Activated CD4-positive, alpha-beta T cell treated with anti-CD3 and anti-CD28 coated beads, Interleukin-2, amount 50 U/mL, for 16 hours (primary cell): ENCODE measurements around the gene TSPAN13.

Experiments
- DNase-seq: peaks from one replicate; pipeline ENCODE4 v3.0.0-alpha.2; 2020

TSPAN13 gene

DNA sequence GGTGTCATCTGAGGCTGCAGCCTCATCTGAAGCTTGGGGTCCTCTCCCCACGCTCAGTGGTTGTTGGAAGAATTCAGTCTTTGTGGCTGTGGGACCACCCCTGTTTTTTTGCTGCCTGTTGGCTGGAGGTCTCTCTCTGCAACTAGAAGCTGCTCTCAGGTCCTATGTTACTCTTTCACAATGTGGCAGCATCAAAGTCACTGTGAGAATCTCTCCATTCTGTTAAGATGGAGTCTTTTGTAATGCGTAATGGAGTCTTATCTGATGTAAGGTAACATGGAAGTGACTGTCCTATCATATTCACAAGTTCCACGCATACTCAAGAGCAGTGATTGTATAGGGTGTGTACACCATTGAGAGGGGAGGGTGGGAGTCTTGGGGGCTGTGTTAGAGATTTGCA is 24.9 kb downstream of the TSPAN13 start:
- DNase-seq: no peak

DNA sequence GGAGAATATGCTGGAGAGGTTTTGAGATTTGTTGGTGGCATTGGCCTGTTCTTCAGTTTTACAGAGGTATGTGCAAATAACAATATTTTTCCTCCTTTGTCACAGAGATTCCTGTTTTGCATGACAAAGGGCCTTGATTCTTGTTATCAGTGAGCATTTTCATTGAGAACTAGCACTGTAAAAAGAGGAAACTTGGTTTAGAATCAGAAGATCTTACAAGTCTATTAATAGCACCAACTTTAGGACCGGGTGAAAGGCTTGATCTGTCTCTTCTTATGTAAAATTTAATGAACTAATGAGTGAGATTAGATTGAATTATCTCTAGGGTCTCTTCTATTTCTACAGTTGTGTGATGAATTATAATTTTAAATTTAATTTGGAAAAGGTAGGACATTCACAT is 25.5 kb downstream of the TSPAN13 start:
- DNase-seq: no peak

DNA sequence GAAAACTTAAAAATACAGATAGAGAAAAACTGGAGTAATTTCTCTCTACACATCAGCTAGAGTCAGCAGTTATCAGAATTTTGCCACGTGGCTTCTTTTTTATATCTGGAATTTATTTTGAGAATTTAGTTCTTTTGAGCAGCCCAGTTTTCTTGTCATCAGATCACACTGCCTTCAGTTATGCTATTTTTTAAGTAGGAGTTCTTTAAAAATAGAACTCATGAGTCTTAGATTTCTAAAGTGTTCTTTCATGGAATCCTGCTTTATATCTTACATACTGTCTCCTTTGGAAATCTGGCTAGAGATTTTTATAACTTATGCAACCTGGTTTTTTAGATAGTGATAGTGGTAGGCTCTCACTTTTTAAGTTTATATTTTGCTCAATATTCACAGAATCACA is 27.0 kb downstream of the TSPAN13 start:
- DNase-seq: no peak

DNA sequence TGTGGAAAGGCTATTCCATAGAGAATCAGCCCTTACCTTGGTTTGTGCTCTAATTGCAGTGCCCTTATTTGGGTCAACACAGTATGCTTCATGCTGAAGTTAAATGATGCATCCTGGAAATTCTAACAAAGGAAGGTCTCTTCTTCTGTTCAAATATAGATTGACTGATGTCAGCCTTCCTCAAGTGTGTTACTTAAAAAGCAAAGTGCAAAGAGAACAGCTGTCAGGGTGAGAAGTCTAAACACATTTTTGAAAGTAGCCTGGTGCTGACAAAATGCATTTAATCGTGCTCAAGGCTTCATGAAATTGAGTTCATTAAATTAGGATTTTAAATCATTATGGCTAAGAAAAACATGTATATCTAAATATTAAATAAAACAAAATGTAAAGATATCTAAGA is 31.8 kb downstream of the TSPAN13 start:
- no peak for DNase-seq

DNA sequence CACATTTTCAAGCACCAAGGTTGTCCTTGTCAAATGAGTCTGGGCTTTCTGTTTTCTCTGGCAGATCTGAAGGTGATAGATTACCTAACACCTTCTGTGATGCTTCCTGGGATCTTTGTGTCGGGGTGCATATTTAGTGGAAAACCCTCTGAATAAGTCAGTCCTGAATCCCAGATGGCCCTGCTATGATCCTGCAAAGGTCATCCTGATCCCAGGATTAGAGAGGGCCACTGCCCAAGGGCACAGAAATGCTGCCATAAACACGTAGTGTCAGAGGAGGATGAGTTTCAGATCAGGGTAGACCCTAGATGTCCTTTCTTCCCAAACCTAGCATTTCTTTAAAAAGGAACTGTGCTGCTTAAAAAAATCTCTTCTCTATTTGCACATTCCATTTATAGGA is 32.3 kb downstream of the TSPAN13 start:
- no peak for DNase-seq

DNA sequence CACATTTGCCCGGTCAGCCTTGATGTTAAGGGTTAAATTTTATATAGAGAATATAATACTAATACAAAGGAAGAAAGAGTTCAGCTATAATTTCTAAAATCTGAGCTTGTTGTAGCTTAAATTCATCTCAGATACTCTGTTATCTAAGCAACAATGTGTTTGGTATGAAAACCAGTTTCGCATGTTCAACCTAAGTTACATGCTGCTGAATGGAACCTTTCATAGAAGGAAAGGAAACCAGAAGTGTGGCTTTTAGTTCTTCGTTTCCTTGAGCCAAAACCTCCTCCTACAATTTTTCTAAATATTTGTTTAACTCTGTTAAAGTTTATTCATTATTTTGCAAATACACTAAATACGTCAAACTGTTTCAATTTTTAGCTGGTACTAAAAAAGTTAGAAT is 32.7 kb downstream of the TSPAN13 start:
- no peak for DNase-seq

DNA sequence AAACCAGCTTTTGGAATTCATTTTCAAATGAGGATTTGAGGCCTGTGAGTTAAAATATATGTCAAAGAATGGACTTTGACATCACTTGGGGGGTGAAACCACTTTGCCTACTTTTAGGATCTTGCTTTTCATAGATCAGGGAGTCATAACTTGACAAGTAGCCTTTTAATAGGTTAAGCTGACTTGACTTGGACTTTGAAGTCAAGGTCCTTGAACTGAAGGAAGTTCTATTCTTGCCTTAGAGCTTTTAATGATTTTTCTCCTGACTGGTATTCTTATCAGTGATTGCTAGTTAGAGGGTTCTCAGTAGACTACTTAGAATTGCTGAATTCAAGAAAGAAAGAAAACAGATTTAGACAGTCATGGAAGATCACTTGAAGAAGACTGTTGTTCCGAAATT is 33.6 kb downstream of the TSPAN13 start:
- no peak for DNase-seq

DNA sequence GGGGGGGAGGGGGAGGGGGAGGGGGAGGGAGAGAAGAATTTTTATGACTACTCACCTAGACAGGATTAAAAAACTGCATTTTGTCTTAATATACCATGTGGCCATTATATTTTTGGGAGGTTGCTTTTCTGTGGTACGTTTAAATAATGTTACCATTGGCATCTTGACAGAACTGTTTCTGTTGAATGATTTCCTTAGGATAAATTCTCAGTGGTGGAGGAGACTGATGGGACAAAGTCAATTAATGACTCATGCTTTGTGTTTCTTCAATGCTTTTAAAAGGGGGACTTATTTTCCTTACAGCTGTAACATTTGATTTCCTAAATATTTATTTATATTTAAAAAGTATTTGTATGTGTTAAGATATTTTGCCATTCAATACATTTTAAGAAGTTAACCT is 37.5 kb downstream of the TSPAN13 start:
- no peak for DNase-seq

DNA sequence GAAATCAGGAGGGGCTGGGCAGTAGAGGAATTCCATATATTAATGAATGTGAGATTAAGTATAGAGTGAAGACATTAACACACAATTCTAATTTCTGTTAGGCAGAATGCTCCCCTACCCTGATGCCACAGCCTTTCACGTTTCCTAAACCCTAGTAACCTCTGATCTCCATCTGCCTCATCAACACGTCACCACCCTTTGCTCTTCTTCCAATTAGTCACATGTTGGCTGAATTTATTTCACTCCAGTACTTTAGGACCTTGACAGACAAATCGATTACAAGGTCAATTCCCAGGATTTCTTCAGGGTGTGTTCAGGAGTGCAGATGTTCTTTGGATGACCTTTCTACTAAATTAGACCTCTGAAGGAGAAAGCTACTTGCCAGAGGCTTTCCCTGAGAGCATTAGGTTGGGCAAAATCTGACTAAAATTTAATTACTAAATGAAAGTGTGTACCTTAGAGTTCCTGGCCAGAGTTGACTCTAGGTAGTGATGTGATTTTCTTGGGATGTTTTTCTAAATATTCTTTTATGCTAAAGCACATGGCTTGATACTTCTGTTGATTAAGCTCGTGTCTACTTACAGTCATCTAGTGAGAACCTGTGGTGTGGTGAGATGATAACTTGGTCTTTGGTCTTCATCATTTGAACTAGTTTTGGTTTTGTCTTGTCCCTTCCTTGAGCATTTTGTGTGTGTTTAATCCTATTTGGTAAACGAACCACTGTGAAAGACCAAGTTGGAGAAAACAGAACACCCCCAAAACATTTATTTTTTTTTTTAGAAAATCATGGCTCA is 38.5 kb downstream of the TSPAN13 start:
- peak; percentile 58 for DNase-seq

DNA sequence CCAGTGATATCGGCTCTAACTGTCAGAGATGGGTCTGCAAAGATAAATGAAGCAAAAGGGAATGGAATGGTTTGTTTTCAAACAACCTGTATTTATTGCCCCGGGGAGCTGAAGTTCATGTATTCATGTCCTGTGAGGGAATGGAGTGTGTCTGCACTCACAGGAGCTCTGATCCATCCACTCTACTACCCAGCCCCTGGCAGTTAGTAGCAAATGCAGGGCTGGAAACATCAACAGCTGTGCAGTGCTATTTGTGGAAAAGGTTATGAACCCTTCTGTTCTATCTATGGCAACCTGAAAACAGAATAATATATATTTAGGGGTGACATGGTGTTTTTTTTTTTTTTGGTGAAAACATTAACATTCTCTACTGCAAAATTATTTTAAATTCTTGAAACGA is 41.4 kb downstream of the TSPAN13 start:
- no peak for DNase-seq

DNA sequence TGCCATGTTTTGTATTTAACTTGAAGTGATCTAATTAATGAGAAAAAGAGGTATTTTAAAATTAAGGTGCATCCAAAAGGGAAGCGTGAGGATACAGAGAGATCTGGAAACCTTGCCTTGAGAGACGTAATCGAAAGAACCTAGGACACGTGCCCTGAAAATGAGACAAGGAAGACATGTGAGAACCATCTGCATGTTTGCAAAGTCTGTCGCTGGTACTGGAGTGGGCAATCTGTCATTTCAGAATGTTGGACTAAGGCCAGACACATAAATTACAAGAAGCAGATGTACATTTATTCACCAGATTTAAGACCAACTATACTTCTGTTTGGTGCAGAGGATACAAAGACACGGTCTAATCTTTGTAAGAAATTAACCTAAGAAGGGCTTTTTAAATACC is 42.1 kb downstream of the TSPAN13 start:
- no peak for DNase-seq

DNA sequence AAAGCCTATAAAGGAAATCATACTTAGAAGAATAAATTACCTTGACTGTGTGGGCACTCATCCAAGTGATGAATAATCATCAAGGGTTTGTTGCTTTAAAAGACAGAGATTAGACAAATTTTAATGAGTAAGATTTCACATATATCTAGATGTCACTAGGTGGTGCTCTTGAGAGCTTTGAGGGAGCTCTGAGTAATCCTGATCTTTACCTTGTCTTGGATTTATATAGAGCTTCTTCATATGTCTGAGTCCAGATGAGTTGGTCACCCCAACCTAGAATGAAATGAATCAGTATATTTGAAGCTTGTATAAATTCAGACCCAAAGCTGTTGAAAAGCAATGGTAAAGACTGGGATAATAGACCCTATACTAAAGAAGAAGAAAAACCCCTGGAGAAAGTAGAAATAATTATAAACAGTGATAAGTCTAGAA is 47.6 kb downstream of the TSPAN13 start:
- peak; percentile 46 for DNase-seq

DNA sequence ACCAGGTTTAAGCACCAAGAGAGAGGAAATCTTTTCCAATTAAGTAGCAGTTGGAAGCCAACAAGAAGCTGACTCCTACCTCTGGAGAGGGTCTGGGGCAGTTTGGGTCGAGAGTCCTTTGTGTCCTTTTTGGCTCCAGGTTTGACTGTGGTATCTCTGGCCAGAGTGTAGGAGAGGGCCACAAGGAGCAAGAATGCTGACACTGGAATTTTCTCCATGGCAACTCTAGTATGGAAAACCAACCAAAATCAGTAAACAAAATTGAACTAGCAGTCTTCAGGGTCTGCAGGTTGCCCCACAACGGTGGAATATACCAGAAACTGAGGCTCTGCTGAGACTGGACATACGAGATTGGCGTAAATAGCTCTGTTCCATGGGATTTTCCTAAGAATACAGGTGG is 48.0 kb downstream of the TSPAN13 start:
- no peak for DNase-seq

DNA sequence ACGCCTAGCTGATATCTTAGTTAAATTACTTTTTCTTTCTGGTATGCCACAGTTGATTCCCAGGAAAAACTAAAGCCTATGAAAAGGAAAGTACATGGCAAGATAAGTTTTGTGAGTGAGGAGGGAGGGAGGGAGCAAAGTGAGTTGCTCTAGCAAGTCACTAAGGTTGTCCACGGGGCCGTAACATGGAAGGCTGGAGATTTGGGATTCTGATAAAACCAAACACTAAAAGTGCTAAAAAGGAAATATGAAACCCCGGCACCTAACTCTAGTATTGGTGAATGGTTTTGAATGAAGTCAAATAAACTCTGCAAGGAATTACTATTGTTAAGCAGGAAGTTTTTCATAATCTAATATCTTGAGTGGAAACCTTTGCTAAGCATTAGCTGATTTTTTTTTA is 49.6 kb downstream of the TSPAN13 start:
- DNase-seq: no peak

DNA sequence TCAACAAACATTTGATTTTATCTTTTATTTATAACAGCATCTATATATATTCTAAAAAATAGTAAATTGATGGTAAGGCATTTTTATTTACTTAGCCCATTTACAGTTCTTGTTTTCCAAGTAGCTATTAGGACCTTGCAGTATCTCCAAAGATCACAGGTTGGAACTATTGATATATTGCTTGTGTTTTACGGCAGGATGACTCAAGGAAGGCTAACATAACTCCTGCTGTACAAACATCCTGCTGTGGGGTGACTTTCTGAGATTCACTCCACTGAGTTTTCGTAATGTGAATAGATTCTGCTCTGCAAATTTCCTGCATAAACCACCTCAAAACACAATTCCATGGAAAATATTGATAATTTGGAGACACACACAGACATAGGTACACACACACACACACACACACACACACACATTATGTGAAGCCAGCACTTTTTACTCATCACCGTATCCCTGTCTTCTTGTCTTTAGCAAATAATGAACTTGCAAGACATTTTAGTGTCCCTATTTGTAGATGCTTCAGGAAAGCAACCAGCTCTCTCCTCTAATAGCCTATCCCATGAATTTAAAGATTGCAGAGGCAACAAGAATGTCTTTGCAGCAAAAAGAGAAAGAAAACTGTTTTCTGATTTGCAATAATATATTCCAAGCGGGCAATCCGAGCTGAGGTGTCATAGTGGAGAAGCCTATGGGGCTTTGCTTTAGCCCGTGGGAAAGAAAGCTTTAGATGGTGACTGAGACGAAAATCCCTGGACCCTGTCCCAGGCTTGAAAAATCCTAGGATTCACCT is 50.5 kb downstream of the TSPAN13 start:
- no peak for DNase-seq

DNA sequence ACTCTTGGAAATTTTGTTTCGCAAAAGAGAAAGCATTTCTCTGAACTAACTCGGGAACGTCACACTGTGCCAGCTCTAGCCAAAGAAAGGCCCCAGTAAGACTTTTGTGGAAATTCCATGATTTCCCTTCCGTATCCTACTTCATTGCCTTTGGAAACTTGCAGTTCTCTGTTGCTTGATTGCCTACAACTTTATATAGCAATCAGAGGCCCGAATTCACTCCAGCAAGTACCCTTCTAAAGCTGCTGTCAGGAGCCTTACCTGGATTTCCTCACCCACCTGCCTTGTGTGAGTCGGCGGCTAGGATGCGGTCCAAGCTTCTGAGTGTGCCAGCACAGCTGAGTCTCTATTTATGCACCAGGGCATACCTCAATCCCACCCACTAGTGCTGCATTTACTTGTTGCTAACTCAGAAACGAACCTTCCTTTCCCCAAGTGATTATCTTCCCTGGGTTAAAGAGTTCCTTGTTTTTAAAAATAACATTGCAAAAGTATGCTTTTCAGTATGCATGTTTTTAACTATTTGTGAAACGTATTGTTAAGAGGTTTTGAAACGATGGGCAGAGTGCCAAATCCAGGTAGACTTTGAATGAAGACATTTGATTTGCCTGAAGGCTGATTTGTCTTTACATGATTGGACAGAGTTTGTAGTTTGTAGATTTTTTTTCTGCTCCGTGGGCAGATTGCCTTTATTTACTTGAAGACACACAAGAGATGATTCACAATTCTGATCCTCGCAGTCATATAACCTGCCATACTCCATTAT is 51.3 kb downstream of the TSPAN13 start, which contains the start of gene AGR2:
Gene AGR2, minus strand, starts transcription at position 326 of the 766 bp plus-strand sequence. CDS start 3,203 bp downstream, outside the sequence.
- no peak for DNase-seq

DNA sequence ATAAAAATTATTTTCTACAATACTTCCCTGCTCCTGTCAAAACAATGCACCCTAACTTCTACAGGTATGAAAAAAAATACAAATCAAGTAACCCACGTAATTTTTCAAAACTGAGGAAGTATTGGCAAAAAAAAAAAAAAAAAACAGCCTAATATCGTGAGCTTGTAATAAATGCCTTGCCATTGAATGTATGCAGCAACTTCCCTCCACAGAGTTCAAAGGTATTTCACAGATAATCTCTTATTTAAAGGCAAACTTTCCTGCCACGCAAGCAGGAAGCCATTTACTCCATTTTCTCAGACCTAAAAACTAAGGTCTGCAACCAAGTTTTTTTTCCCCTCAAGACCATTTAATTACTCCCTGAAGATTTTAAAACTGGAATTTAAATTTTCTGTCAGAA is 51.9 kb downstream of the TSPAN13 start:
- DNase-seq: no peak

DNA sequence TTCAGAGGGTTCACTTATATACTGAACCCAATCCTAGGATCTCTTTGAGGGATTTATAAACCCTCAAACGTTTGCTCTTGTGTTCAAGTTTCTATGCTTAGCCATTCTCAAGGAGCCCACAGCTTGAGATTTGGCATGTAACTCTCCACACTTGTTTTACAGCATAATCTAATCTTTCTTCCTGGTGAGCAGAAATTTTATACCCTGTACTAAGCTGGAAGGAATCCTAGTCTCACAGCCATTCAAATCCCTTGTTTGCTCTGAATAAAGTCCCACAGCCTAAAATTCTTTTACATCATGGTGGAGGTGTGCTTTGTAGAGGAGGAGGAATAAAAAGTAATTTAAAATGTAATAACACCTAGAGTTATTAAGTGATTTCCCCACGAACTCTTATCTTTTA is 56.6 kb downstream of the TSPAN13 start:
- no peak for DNase-seq

DNA sequence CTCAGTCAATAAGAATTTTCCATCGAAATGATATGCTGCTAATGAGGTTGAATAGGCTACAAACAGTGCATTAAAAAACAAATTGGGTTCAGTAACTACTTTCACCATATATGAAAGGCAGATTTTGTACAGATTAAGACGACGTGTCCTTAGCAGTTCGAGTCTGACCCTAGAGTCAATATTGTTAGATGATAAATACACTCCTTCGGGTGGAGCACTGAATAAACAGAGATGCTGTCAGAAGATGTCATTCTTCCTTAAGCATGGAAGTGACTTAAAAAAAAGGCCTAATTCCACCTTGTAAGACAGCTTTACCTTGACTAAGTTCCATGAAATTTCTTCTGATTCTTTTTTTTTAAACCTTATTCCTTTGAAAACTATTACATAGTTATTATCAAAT is 57.0 kb downstream of the TSPAN13 start:
- DNase-seq: no peak

DNA sequence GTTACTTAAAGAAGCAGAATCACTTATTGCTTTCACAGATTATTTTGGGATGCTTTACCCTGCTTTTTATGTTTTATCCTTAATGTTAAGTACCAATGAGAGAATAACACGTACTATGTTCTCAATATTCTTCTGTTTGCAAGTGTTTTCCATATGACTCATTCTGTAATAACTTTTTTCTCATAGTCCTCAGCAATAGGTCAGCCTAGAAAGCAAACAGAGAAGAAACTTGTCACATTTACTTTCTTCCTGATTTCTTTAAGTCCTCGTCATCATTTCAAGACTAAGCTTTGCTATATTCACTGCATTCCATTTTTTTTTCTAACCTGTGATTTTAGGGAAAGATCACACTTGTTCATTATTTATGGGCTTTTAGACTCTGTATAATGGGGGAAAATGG is 58.0 kb downstream of the TSPAN13 start:
- DNase-seq: no peak

DNA sequence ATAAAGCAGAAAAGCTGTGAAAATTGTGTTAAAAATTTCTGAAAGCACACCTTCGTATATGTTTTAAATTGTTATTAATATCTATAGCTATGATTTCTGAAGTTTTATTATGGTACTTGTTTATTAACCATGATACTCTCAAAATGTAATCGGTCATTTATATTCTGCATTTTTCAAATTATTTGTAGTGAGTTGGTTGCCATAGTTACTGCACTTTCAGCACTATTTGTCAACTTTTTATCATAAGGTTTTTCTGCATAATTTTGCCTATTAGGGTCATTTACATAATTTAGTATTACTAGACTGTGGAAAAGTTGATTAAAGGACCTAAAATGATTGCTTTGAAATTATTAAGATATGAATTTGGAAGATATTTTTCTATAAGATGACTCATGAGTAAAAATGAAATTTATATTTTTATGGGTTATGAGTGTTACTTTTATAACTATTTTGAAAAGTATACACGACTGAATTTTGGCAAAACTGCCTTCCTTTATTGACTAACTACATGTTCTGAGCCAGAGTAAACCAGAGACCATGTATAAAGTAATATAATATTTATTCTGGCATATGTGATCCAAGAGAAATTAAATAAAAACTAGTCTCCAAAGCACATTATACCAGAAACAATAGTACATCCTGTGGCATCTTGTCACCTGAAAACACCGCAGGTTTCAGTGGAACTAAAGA is 59.1 kb downstream of the TSPAN13 start:
- DNase-seq: no peak

DNA sequence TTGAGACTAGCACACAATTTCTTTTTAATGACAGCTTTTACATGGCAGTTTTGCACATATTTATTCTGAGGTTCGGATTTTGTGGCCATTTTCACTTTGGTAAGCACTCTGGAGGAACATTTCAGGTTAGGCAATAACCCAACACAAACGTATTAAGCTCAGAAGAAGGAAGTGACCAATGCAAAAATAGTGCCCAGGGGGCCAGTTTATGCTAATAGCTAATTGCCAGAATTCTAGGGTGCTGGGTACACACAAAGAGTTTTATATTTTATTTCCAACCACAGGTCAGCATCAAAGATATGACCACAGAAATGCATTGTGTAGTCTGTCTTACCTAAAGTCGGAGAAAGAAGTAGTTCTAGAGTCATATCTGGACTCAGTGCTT is 59.7 kb downstream of the TSPAN13 start:
- DNase-seq: no peak

DNA sequence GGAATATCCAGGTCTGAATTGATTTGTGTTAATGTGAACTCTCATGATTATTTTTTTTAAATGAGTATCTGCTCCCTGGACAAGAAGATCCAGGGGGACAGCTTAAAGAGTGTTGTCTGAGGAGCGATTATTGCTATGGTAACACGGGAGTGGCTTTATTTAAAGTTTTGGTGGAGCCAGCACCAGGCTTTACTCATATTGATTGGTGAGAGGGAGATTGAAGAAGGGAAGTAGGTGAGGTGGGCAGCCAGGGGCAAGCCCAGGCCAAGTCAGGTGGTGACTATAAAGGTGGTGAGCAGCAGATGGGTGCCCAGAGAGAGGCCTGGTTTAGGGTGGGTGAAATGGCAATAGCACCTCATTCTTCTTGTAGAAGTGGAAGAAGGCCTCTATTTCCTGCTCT is 61.4 kb downstream of the TSPAN13 start:
- DNase-seq: no peak
